Ramos (cell line): ENCODE data around the gene TRAF7.

Experiments
- in situ Hi-C: fragments of 300-500 bp; cut with MboI; formaldehyde crosslinking; loops from one replicate; pipeline ENCODE4 v1.14.3; 2022; ENCODE audit warnings: low sequenced_read_pairs; ENCODE audit not compliant: unreplicated experiment

The TRAF7 gene

DNA sequence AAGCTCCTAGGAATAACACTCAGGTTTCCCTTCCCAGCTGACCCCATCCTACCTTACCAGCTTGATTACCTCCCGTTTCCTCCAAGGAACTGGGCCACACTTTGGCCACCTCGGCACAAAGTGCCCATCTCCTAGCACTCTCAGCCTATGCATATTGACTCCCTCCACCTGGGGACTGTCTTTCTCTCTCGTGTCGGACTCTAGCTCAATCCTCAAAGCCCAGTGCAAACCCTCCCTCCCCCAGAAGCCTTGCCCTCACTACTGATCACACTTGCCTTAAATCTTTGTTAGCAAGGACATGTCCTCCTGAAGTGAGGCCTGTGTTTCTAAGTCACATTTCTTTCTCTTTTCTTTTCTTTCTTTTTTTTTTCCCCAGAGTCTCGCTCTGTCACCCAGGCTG is 9.7 kb upstream of the TRAF7 start:
- in situ Hi-C loops: loop anchor here (5.0 to 10.0 kb wide), 2 partner anchors 61 to 124 kb away; no protein-coding TSS in a partner anchor

DNA sequence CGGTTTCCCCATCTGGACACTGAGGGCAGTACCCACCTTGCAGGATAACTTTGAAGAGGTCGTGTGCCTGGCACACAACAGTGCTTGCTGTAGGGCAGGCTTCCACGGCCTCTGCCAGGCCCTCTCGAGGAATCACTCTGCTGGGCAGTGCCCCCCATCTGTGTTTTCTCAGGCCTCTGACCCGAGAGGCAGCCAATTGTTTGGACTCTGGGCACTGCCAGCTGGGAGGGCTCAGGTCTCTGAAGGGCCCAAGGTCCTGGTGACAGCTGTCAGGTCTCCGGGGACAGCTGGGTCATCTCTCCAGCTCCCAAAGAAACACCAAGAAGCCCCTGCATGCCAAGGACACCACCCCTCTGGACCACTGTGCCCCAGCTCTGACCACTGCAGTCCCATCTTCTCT is 8.2 kb upstream of the TRAF7 start:
- in situ Hi-C loops: loop anchor here (5.0 to 10.0 kb wide), 2 partner anchors 63 to 125 kb away; no protein-coding TSS in a partner anchor

DNA sequence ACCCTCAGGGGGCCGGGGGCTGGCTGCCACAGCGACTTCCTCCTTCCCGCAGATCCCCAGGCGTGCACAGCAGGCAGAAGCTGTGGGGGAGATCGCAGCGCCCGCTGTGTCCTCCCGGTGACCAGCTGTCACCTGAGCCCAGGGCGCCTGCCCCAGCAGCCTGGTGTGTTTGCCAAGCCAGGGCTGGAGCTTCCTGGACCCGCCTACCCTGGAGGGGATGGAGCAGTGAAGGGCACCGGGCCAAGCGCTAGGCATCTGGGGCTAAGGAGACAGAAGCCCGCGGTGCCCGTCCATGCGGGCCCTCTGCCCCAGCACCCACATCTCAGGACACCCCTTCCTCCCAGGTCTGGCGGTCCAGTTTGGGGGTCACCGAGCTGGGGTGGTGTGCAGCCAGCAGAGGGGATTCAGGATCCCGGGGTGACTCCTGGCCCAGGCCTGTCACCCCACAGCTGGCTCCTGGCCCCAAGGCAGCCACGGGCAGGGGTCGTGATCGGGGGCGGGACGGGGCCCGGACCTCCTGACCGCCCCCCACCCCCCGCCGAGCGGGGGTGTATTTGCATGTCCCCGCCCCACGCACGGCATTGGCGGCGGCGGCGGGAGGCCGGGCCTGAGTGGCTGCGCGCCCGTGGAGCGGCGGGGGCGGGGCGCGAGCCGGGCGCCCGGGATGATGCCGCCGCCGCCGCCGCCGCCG is 7.5 kb upstream of the TRAF7 start, which contains the start of gene RAB26:
RAB26 (plus strand) TSS at position 645 of the 691 bp plus-strand sequence. CDS start 159 bp downstream, outside the sequence.
- in situ Hi-C loops: loop anchor here (5.0 to 10.0 kb wide), 2 partner anchors 63 to 126 kb away; no protein-coding TSS in a partner anchor

DNA sequence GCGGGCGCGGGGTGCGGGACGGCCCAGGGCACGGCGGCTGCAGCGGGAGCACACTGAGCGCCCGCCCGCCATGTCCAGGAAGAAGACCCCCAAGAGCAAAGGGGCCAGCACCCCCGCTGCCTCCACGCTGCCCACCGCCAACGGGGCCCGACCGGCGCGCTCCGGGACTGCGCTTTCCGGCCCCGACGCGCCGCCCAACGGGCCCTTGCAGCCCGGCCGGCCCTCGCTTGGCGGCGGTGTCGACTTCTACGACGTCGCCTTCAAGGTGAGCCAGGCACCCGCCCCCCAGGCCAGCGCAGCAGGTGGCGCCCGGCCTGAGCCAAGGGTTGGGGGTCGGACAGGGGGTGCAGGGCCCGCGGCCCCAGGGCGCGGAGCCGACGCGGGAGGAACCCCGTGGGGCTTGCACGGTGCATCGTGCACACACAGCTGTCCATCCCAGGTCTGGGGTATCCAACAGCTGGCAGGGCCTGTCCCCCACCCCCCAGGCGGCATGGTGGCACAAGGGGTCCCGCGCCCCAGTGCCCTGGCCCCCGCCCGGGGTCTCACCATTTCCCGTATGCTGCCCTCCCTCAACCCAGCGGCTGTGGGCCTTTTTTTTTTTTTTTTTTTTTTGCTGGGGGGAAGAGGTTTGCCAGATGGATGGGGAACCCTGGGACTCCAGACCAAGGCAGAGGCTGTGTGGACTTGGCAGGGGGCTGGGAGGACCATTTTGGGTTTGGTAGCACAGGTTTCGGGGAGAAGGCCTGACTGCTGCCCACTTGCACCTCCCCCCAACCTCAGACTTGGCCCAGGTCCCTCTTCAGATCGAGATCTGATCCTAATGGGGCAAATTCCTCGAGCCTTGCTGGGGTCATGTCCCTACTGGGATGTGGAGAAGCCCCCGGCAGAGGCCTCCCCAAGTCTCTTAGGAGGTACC is 6.6 kb upstream of the TRAF7 start:
- in situ Hi-C loops: loop anchor here (5.0 to 10.0 kb wide), 2 partner anchors 64 to 127 kb away; no protein-coding TSS in a partner anchor

DNA sequence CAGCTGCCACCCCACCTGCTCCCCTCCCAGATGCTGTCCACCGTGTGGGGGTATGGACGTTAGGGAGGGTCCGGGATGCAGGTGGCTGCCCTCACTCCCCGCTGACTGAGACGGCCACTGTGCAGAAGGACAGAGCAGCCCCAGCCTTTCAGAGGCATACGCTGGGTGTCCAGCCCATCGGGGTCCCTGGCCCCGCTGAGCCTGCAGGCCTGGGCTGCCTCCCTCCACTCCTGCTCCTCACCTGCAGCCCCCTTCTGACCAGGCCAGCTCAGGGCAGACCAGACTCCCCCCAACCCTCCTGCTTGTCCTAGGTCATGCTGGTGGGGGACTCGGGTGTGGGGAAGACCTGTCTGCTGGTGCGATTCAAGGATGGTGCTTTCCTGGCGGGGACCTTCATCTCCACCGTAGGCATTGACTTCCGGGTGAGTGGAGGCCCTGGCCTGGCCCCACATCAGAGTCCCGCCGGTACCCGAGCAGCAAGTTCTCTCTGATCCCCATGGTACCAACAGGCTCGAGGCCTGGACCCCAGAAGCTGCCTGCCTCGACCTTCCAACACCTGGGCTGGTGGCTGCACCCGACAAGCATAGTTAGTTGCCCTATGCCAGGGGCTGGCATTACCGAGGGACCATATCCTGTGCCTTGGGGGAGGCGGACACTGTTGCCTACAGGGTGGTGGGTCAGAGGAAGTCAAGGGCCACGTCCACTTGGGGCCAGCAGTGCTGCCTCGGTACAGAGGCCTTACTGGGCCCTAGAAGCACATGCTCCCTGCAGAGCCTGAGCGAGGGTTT is 5.8 kb upstream of the TRAF7 start:
- in situ Hi-C loops: loop anchor here (5.0 to 10.0 kb wide), 2 partner anchors 65 to 128 kb away; no protein-coding TSS in a partner anchor

DNA sequence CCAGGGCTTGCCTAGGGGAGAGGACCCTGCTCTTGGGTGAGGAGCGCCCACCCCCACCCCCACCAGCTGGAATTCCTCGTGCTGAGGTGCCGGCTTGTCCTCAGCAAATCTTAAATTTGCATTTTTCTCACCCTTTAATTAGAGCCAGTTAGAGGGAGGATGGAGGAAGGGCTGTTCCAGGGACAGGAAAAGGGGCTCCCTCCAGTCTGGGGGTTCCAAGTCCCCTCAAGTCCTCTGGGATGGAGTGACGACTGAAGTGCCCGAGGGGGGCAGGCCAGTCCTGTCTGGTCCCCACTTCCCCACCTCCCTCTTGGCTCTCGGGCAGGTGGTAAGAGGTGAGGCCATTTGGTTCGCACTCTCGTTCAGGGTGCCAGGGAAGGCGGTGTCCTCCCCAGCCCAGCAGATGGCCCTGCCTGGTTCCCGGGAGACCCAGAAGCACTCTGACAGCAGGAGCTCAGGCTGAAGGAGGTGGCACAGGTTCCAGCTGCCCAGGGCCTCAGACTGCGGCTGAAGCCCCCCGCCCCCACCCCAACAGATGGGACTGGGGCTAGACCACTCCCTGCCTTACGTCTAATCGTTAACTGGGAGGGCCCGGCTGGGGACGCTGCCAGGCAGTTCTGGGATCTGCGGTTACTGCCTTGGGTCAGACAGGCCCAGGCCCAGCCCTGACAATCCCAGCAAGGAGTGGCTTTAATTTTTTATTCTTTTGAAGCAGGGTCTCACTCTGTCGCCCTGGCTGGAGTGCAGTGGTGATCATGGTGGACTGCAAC is 5.0 kb upstream of the TRAF7 start:
- in situ Hi-C loops: no loop called here

DNA sequence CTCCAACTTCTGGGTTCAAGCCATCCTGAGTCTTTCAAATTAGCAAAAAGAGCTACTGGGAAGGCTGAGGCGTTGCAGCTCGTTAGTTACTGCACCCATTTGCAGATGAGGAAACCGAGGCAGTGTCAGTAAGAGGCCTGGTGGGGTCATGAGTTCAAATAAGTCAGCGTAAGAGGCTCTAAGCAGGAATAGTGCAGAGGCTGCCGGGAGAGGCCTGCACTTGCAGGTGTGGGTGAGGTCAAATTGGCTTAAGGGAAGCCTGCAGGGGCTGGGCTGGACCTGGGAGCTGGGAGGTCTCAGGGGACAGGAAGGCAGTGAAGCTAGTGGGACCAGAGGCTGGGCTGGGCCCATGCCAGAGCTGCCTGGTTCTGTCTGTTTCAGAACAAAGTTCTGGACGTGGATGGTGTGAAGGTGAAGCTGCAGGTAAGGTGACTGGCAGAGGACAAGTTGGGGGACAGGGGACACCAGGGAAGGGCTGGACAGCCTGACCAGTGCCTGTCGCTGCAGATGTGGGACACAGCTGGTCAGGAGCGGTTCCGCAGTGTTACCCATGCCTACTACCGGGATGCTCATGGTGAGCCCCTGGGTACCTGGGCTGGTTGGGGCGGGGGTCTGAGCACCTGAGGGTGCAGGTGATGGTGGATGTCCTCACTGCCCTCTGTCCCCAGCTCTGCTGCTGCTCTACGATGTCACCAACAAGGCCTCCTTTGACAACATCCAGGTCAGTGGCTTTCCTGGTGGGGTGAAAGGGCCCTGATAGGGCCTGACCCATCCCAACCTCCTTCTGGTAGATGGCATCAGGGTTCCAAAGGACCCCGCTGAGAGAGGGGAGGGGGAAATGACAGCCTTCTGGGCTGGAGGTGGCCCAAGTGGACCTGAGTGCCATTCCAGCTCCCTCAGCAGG is 4.1 kb upstream of the TRAF7 start:
- in situ Hi-C loops: no loop called here

DNA sequence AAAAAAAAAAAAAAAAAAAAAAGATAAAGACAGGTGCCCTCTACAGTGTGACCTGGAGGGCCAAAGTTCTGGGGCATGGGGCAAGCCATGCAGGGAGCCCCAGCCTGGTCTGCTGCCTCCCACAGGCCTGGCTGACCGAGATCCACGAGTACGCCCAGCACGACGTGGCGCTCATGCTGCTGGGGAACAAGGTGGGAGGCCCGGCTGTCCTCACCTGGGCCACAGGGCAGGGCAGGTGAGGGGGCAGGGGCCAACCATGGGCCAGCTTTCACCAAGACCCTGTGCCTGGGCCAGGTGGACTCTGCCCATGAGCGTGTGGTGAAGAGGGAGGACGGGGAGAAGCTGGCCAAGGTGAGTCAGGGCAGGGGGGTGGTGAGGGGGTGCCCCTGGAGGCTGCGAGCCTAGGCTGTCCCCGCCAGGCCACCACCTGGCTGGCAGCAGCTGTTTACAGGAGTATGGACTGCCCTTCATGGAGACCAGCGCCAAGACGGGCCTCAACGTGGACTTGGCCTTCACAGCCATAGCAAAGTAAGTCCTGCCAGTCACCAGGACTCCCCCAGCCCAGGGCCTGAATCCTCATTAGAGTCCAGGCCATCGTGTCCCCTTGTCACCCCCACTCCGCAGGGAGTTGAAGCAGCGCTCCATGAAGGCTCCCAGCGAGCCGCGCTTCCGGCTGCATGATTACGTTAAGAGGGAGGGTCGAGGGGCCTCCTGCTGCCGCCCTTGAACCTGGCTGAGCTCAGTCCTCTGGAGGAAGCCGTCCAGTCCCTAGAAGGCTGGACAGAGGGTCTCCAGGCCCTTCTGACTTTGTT is 2.7 kb upstream of the TRAF7 start:
- in situ Hi-C loops: no loop called here

DNA sequence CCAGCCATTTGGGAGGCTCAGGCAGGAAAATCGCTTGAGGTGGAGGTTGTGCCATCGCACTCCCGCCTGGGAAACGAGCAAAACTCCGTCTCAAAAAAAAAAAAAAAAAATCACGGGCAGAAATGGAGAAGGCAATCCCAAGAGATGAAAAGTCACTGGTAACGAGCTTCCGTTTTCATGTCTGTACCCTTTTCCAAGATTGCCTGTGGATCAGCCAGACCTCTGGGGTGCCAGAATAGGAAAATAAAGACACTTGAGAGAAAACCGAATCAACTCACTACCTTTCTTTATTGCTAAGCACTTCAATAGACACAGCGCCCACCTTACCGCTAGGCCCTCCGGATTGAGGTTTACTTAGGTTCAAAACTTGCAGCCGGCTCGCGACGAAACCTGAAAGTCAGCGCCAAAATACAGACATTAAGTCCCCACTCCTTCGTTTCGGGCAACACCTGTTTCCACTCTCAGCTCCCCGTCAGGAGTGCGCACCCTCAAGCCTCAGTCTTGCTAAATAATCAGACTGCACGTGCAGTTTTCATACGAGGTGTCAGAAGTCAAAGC is 970 bp upstream of the TRAF7 start:
- in situ Hi-C loops: no loop called here

DNA sequence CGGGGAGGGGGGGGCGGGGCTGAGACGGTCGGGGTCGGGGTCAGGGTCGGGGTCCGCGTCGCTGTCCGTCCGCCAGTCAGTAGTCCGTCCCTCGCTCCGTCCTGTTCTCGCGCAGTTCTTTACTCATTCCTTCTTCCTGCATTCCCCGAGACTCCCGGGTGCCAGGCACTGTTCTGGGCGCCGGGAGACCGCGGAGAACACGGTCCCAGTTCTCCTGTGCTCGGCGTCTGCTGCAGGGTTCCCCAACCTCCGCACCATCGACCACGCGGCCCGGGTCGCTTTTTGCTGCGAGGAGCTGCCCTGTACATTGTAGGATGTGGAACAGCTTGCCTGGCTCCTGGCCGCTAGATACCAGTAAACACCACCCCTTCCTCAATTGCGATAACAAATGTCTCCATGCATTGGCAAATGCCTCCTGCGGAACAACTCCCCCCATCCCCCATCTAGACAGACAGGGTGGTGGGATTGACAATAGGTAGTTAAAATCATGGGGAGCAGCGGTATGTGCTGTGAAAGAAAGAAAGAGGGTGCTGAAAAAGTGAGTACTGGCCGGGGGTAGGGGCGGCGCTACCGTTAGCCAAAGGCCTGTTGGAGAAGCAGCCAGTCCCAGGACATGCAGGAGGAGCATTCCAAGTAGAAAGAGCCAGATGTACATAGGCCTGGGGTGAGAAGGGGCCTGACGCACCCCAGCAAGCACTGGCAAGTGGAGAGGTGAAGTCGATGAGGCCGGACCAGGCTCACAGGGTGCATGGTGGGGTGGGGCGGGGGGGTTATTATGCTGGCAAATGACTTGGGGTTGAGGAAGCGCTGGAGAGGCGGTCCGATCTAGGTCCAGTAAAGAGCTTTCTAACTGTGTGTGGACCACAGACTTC is 631 bp downstream of the TRAF7 start:
- in situ Hi-C loops: no loop called here

DNA sequence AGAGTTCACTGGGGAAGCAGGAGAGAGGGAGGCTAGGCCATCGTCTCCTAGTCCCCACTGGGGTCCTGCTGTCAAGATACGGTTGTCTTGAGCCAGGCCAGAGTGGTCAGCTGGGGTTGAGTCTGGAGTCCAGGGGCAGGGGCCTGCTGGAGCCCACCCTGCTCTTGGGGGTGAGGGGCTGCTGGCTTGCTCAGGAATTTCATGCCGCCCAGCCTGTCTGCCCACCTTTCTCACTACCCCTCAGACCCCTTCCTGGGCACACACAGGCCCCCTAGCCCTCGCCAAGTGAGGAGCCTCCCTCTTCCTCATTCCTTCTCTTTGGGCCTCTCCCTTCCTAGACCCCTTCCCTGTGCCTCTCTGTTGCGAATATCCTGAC is 1.3 kb downstream of the TRAF7 start:
- in situ Hi-C loops: no loop called here

DNA sequence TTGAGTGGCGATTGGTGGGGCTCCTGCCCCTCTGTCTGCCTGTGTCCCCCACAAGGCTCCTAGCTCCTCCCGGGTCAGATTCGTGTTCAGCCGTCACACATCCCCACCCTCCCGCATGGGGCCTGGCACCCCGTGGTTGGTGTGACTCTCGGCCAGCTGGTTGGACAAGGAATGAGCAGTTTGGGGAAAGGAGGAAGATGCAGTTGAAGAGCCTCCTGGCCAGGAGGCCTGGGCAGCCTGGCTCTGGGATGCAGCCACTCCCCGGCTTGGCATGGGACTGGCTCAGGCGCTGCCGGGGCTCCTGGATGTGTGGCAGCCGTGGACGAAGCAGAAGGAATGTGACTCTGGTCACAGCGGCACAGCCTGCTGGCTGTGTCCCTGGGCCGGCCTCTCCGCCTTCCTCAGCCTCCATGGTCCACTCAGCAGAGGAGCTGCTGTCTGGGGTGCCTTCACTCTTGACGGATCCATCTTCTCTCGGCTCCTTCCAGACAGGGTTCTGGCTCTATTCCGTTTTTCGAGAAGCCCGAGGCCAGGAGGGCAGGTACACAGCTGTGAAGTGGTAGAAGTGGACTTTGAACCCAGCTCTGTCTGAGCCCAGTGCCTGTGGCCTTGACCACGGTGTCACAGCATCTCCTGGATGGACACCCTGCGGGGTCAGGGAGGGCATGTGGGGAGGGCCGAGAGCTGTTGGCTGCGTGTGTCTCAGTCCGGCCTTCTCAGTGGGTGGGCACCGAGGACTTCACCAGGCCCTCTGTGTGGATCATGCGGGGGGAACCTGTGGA is 2.1 kb downstream of the TRAF7 start:
- in situ Hi-C loops: no loop called here

DNA sequence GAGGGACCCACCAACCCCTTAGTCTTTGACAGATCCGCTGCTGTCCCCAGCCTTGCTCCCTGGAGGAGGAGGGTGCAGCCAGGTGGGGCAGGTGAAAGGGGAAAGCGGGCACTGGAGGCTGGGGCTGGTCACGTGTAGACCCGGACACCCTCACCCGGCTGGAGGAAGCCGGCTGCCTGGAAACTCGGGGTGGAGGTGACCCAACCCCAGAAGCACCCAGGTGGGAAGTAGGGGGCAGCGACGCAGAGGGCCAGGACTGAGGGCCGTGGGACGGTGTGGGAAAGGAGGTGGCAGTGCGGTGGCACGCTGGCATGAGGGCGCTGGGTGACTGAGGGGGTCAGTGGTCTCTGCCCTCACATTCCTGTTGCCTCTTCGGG is 2.7 kb downstream of the TRAF7 start:
- in situ Hi-C loops: no loop called here

DNA sequence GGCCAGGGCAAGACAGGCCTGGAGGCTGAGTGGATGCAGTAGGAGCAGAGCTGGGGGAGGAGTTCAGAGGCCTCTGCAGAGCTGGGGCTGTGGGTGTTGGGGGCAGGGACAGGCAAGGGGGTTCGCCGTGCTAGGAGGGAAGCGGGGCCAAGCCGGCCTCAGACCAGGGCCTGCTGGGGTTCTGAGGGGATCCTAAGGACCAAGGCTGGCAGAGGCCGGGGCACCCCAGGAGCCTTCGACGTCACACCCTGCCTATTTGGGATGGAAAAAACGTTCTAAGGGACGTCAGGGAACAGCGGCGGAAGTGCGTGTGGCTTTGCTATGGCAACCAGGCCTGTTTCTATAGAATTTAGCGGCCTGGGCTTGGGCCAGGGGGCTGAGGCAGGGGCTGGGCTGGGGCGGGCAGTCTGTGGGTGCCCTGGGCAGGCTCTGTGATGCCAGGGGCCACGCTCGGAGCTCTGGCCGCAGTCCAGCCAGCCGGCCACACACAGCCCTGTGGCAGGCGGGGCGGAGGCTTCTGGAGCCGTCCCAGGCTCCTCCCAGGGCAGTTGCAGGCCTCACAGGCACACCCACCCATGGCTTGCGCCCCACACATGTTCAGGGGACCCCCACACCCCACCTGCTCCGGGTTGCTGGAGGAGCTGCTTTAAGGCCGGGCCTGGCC is 3.7 kb downstream of the TRAF7 start:
- in situ Hi-C loops: no loop called here

DNA sequence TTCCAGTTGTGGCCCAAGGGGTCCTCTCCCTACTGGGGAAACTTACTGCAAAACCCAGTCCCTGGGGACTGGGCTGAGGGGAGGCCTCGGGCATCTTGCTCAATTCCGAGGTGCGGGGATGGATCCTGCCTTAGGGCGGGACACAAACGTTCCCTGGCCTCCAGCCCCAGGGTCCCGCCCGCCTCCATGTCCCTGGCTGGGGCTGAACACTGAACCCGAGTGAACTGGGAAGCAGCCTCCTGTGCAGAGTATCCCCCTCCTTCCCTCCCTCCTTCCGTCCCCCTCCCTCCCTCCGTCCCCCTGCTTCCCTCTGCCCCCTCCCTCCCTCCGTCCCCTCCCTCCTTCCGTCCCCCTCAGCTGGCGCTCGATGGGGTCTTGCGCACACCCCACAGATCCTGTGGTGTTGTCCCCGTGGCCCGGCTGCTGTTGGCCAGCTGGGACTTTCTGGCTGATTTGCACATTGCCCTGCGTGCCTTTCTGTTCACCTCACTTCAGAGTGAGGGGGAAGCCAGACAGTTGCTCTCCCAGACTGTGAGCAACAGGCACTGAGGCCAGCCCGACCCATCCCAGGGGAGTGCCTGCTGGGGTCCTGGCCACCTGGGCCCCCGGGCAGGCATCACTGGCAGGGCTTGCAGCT is 5.5 kb downstream of the TRAF7 start:
- in situ Hi-C loops: no loop called here
